Keratinocyte (primary cell): ENCODE results near the gene ZCCHC7.

ENCODE experiments used
- CTCF ChIP-seq, 3 experiments: IDR thresholded peaks in 1 of 3; conservative IDR thresholded peaks in 1 of 3; optimal IDR thresholded peaks in 1 of 3; 2 replicates in 2 of 3; 3 replicates in 1 of 3; pipeline versions ENCODE3 to v1.5.1; 2011; ENCODE audit warnings: low read length in 3 of 3, mild to moderate bottlenecking in 3 of 3, moderate library complexity in 2 of 3, control low read depth in 1 of 3, inconsistent platforms in 1 of 3; ENCODE audit not compliant: insufficient read depth in 2 of 3; ENCODE audit errors: extremely low read depth in 1 of 3
- EZH2 ChIP-seq: IDR thresholded peaks from one replicate; pipeline ENCODE4 v1.6.1; 2012; ENCODE audit warnings: inconsistent platforms, mild to moderate bottlenecking, low read length, moderate library complexity

- TF ChIP-seq CTCF (optimal IDR thresholded peaks at IDR 0.05 in 1 of 3, IDR thresholded peaks at IDR 0.05 in 1 of 3, conservative IDR thresholded peaks at IDR 0.05 in 1 of 3; ENCODE audit: extremely low read depth in 1 of 3, insufficient read depth in 2 of 3, low read length in 3 of 3): no peak
- TF ChIP-seq EZH2: no peak
These were observed 131.1 kb downstream of the ZCCHC7 start for GRCh38 chr9:37251452-37251851.
